Fibroblast of mammary gland (primary cell): Measurements from ENCODE around the gene ESPL1.

Source experiments
- DNase-seq: peaks from one replicate; pipeline ENCODE4 v3.0.0-alpha.2; 2010; ENCODE audit warnings: low read depth
- H3K4me3 ChIP-seq: 2 replicates; pipeline ENCODE4 v1.5.1; 2011; ENCODE audit warnings: low read depth, mild to moderate bottlenecking, low read length, moderate library complexity; ENCODE audit not compliant: control insufficient read depth
- TF ChIP-seq, protein P1 (sequence below): conservative IDR thresholded peaks from 2 replicates; pipeline ENCODE4 v1.5.1; 2011; ENCODE audit warnings: low read depth, low read length, inconsistent platforms; ENCODE audit not compliant: control insufficient read depth, insufficient read depth

Gene ESPL1

GRCh38 chr12:53320352-53321195 lies 52.5 kb downstream of the ESPL1 start:
- TF ChIP-seq, protein P1, sequence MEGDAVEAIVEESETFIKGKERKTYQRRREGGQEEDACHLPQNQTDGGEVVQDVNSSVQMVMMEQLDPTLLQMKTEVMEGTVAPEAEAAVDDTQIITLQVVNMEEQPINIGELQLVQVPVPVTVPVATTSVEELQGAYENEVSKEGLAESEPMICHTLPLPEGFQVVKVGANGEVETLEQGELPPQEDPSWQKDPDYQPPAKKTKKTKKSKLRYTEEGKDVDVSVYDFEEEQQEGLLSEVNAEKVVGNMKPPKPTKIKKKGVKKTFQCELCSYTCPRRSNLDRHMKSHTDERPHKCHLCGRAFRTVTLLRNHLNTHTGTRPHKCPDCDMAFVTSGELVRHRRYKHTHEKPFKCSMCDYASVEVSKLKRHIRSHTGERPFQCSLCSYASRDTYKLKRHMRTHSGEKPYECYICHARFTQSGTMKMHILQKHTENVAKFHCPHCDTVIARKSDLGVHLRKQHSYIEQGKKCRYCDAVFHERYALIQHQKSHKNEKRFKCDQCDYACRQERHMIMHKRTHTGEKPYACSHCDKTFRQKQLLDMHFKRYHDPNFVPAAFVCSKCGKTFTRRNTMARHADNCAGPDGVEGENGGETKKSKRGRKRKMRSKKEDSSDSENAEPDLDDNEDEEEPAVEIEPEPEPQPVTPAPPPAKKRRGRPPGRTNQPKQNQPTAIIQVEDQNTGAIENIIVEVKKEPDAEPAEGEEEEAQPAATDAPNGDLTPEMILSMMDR: no peak
- peak overlapping the region; percentile 78 for H3K4me3 ChIP-seq
- peak; percentile 22 for DNase-seq

- TF ChIP-seq, protein P1: no peak
- H3K4me3 ChIP-seq: peak overlapping the region; percentile 61
- no peak for DNase-seq
These were observed 56.1 kb downstream of the ESPL1 start for GRCh38 chr12:53324113-53324778.

DNA sequence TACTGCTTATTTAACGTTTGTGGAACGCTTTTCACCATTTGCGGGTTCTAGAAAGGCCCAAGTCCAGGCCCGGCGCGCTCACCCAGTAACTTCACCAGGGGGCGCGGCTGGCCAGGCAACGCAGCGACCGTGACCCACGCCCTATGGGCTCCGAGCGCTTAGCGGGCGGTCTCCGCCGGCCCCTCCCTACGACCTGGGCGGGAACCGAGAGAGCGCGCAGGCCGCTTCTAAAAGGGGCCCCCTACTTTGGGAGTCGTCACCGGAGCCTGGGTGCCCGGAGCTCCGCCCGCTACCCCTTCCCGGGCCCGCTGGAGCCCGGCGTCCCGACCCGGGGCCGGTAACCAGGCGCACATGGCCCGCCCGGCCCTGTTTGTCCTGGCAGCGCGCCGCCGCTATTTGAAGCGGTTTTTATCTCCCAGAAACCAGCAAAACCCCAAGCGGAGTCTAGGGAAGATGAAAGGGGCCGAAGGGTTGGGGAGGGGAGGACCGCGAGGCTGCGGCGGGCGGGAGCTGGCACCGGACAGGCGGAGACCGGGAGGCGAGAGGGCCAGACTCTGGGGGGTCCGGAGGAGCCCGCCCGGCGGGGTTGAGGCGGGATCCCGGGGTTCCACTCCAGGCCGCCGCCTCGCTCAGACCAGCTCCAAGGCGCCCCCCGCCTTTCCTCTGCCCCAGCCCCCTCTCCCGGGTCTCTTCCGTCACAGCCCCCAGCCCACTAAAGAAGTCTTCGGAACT lies 56.8 kb downstream of the ESPL1 start:
- H3K4me3 ChIP-seq: peak overlapping the region; percentile 61
- peak; percentile 90 for DNase-seq
- TF ChIP-seq, protein P1: peak; percentile 50

GRCh38 chr12:53325511-53326061 lies 57.5 kb downstream of the ESPL1 start:
- DNase-seq: peak; percentile 6
- TF ChIP-seq, protein P1: no peak
- H3K4me3 ChIP-seq: peak overlapping the region; percentile 61

GRCh38 chr12:53326460-53327185 lies 58.5 kb downstream of the ESPL1 start:
- DNase-seq: no peak
- TF ChIP-seq, protein P1: no peak
- no peak overlapping the region for H3K4me3 ChIP-seq

DNA sequence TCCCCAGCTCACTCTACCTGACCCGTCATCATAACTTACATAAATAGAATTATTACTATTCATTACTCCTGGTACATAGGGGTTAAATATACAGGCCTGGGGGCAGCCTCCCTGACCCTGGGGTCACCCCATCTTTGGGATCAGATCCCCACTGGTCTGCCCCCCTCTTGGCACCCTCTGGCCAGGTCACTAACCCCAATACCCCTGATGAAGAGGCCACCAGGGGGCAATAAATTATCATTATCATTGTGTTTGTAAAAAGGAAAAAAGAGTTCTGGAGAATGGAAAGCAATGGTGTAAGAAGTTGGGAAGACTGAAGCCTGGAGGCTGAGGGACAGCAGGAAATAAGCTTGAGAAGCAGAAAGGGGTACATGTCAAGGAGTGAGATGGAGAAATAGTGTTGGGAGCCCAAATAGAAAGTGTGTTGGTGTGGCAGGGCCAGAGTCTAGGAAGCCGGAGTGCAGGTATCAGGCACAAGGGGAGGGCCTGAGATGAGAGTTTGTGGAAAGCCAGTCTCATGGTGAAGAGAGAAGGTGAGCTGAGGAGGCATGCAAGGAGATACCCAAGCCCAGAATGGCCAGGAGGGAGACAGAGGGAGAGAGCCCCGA lies 59.4 kb downstream of the ESPL1 start:
- H3K4me3 ChIP-seq: no peak overlapping the region
- peak; percentile 34 for DNase-seq
- TF ChIP-seq, protein P1: peak; percentile 30
